Peyer's patch (tissue), 4 donors: ENCODE results near the gene RNF224.

Source experiments
- POLR2A ChIP-seq, 2 donors: fragments of 450-650 bp; IDR thresholded peaks; one replicate each; pipeline ENCODE4 v1.5.1; 2017; ENCODE audit warnings: antibody characterized with exemption in 2 of 2, mild to moderate bottlenecking in 2 of 2, moderate library complexity in 2 of 2
- TF ChIP-seq, protein P1 (sequence below), 6 experiments: fragments of 450-650 bp in 4 of 6; fragments of 200-600 bp in 2 of 6; sonication (generic) in 1 of 6; IDR thresholded peaks; one replicate each; pipeline ENCODE4 v1.5.1; 2017 to 2019; ENCODE audit warnings: antibody characterized with exemption in 6 of 6, mild to moderate bottlenecking in 3 of 6, moderate library complexity in 1 of 6

GRCh38 chr9:137228506-137228967, 1.2 kb downstream of the RNF224 start:
- TF ChIP-seq, protein P1, sequence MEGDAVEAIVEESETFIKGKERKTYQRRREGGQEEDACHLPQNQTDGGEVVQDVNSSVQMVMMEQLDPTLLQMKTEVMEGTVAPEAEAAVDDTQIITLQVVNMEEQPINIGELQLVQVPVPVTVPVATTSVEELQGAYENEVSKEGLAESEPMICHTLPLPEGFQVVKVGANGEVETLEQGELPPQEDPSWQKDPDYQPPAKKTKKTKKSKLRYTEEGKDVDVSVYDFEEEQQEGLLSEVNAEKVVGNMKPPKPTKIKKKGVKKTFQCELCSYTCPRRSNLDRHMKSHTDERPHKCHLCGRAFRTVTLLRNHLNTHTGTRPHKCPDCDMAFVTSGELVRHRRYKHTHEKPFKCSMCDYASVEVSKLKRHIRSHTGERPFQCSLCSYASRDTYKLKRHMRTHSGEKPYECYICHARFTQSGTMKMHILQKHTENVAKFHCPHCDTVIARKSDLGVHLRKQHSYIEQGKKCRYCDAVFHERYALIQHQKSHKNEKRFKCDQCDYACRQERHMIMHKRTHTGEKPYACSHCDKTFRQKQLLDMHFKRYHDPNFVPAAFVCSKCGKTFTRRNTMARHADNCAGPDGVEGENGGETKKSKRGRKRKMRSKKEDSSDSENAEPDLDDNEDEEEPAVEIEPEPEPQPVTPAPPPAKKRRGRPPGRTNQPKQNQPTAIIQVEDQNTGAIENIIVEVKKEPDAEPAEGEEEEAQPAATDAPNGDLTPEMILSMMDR (IDR thresholded peaks at IDR 0.05) = no peak
- no peak for TF ChIP-seq POLR2A (IDR thresholded peaks at IDR 0.05)
